HepG2 (cell line): ENCODE results near the gene STARD10. TPM values are rescaled to one million over a fixed set of nuclear protein-coding genes. Genes with fewer than 3 reads are reported as not detected.

Experiments used
- AHDC1 ChIP-seq: sonication (generic); formaldehyde crosslinking; IDR thresholded peaks from 2 replicates; pipeline ENCODE4 v1.5.1; 2020; ENCODE audit warnings: mild to moderate bottlenecking, missing genetic modification reagents, borderline replicate concordance
- BRD4 ChIP-seq: sonication (generic); formaldehyde crosslinking; IDR thresholded peaks from 2 replicates; pipeline ENCODE4 v1.4.0; 2020; ENCODE audit warnings: missing genetic modification reagents
- BRF2 ChIP-seq: sonication (generic); formaldehyde crosslinking; IDR thresholded peaks from 2 replicates; pipeline ENCODE4 v1.8.1; 2022; ENCODE audit warnings: mild to moderate bottlenecking, missing genetic modification reagents
- DMTF1 ChIP-seq: sonication (generic); formaldehyde crosslinking; IDR thresholded peaks from 2 replicates; pipeline ENCODE4 v1.4.0; 2020; ENCODE audit warnings: mild to moderate bottlenecking, missing genetic modification reagents
- EP300 ChIP-seq, 3 experiments: sonication (generic) in 1 of 3; formaldehyde crosslinking in 1 of 3; IDR thresholded peaks; 2 replicates each; pipeline versions ENCODE4 v1.5.1 to v1.6.1; 2011 to 2020; ENCODE audit warnings: low read depth in 2 of 3, low read length in 2 of 3, borderline replicate concordance in 1 of 3, improper control_type of control experiment in 1 of 3, mild to moderate bottlenecking in 1 of 3, missing genetic modification reagents in 1 of 3, moderate library complexity in 1 of 3
- ETV5 ChIP-seq: IDR thresholded peaks from 2 replicates; pipeline ENCODE4 v1.6.1; 2018; ENCODE audit warnings: missing biosample characterization, missing genetic modification reagents, inconsistent platforms, borderline replicate concordance
- KDM4B ChIP-seq: sonication (generic); formaldehyde crosslinking; IDR thresholded peaks from 2 replicates; pipeline ENCODE4 v1.4.0; 2020; ENCODE audit warnings: missing genetic modification reagents
- KLF13 ChIP-seq: sonication (generic); formaldehyde crosslinking; IDR thresholded peaks from 2 replicates; pipeline ENCODE4 v1.4.0; 2020; ENCODE audit warnings: mild to moderate bottlenecking, missing genetic modification reagents
- MEIS1 ChIP-seq: sonication (generic); formaldehyde crosslinking; IDR thresholded peaks from 2 replicates; pipeline ENCODE4 v1.9.0; 2021; ENCODE audit warnings: mild to moderate bottlenecking, missing genetic modification reagents, moderate library complexity, borderline replicate concordance
- MZF1 ChIP-seq: sonication (generic); formaldehyde crosslinking; IDR thresholded peaks from 2 replicates; pipeline ENCODE4 v1.8.1; 2023; ENCODE audit warnings: mild to moderate bottlenecking, missing genetic modification reagents, borderline replicate concordance
- TBX2 ChIP-seq: sonication (generic); formaldehyde crosslinking; IDR thresholded peaks from 2 replicates; pipeline ENCODE4 v1.5.0; 2020; ENCODE audit warnings: missing genetic modification reagents, mild to moderate bottlenecking, borderline replicate concordance
- TSC22D2 ChIP-seq: sonication (generic); formaldehyde crosslinking; IDR thresholded peaks from 2 replicates; pipeline ENCODE4 v1.5.1; 2020; ENCODE audit warnings: missing genetic modification reagents, mild to moderate bottlenecking, borderline replicate concordance
- ZBTB3 ChIP-seq: sonication (generic); formaldehyde crosslinking; IDR thresholded peaks from 2 replicates; pipeline ENCODE4 v1.4.0; 2020; ENCODE audit warnings: low read depth, mild to moderate bottlenecking, moderate library complexity, missing genetic modification reagents, borderline replicate concordance
- ZBTB7A ChIP-seq: sonication (generic); formaldehyde crosslinking; IDR thresholded peaks from 2 replicates; pipeline ENCODE4 v1.8.0; 2022; ENCODE audit warnings: mild to moderate bottlenecking, missing genetic modification reagents
- ZNF180 ChIP-seq: sonication (generic); formaldehyde crosslinking; IDR thresholded peaks from 2 replicates; pipeline ENCODE4 v1.4.0; 2020; ENCODE audit warnings: low read depth, missing genetic modification reagents, borderline replicate concordance
- ZNF629 ChIP-seq: sonication (generic); formaldehyde crosslinking; conservative IDR thresholded peaks from 2 replicates; pipeline ENCODE4 v1.5.0; 2020; ENCODE audit warnings: missing genetic modification reagents
- ZNF792 ChIP-seq: IDR thresholded peaks from 2 replicates; pipeline ENCODE4 v1.6.1; 2016
- ZSCAN31 ChIP-seq: sonication (generic); formaldehyde crosslinking; IDR thresholded peaks from 2 replicates; pipeline ENCODE4 v1.5.0; 2020; ENCODE audit warnings: low read depth, mild to moderate bottlenecking, missing genetic modification reagents
- polyA plus RNA-seq, 8 experiments: library from polyadenylated mRNA; depleted of rRNA in 3 of 8; stranded (reverse) in 7 of 8; unstranded in 1 of 8; fragments of >200 nt; fragmentation: Illumina TruSeq in 4 of 8; extraction: Trizol in 4 of 8; gene quantifications; 2 replicates each; pipeline versions ENCODE4 v1.2.1 to v1.2.3, GENCODE V29; 2011 to 2016; ENCODE audit warnings: low read depth in 4 of 8, missing spikeins in 1 of 8, mixed read lengths in 1 of 8; ENCODE audit not compliant: insufficient read depth in 1 of 8
- total RNA-seq, 5 experiments: library from RNA; depleted of rRNA; stranded (reverse); fragments of >200 nt; fragmentation: Illumina TruSeq; extraction: Trizol; gene quantifications; 2 replicates each; pipeline ENCODE4 v1.2.3, GENCODE V29; 2016; ENCODE audit warnings: low read depth in 1 of 5

Gene STARD10
- total and polyA plus RNA-seq, 2 of the 13 experiments (the other 11 are each of a cell fraction or from before 2014, with no cell fraction given), result 260 to 341 TPM

GRCh38 chr11:72814286-72815109, 20.7 kb upstream of the STARD10 start, which contains the start of gene ATG16L2 (continued):
- TF ChIP-seq EP300 (IDR thresholded peaks at IDR 0.05; ENCODE audit: low read depth in 2 of 2, low read length in 2 of 2) (0 out of 4 replicates have a peak, but pooled peaks of 1 of the 2 experiments have one; percentile 9), EP300 (CRISPR knock-in tag; IDR thresholded peaks at IDR 0.05; ENCODE audit: borderline replicate concordance) (no peak), DMTF1 (CRISPR knock-in tag) (no peak), KDM4B (CRISPR knock-in tag) (no peak), AHDC1 (CRISPR knock-in tag) (no peak), BRF2 (CRISPR knock-in tag) (no peak), TBX2 (CRISPR knock-in tag) (peak; percentile 46; the same call in 1 of the 2 replicates), ZBTB3 (CRISPR knock-in tag) (no peak), ZSCAN31 (peak; percentile 76; the same call in 1 of the 2 replicates), TSC22D2 (CRISPR knock-in tag) (peak; percentile 17; the same call in 1 of the 2 replicates), KLF13 (CRISPR knock-in tag) (no peak), ZNF629 (CRISPR knock-in tag) (no peak), MZF1 (no peak), ZNF792 (CRISPR knock-in tag) (no peak), ETV5 (CRISPR knock-in tag) (no peak; the same call in 1 of the 2 replicates), BRD4 (CRISPR knock-in tag) (peak; percentile 17; the same call in 1 of the 2 replicates), ZBTB7A (CRISPR knock-in tag) (no peak), ZNF180 (CRISPR knock-in tag) (no peak), MEIS1 (CRISPR knock-in tag) (no peak)
